ENCODE data around the gene SEMA6A.

- TF ChIP-seq GABPA (IDR thresholded peaks at IDR 0.05; ENCODE audit: low read depth) = no peak
- TF ChIP-seq YY1 (IDR thresholded peaks at IDR 0.05; ENCODE audit: low read depth) = no peak
- no peak for TF ChIP-seq NRF1 (IDR thresholded peaks at IDR 0.05; ENCODE audit: low read depth, low read length)
- TF ChIP-seq CTCF (IDR thresholded peaks at IDR 0.05) = no peak
- no peak for TF ChIP-seq EZH2phosphoT487 (IDR thresholded peaks at IDR 0.05; ENCODE audit: borderline replicate concordance, low read depth)
Observed at GRCh38 chr5:116445311-116445710, 129.3 kb downstream of the SEMA6A start.
